GM23338 (cell line): ENCODE data around the gene GAD1.

ENCODE experiments used
- CREB1 ChIP-seq: fragments of 250-450 bp; sonication (Bioruptor Pico); IDR thresholded peaks from 2 replicates; pipeline ENCODE4 v1.5.0; 2020; ENCODE audit warnings: low read depth, mild to moderate bottlenecking, moderate library complexity
- ETS1 ChIP-seq: IDR thresholded peaks from 2 replicates; pipeline ENCODE4 v1.6.1; 2016; ENCODE audit warnings: antibody characterized with exemption
- EZH2 ChIP-seq: fragments of 200-600 bp; sonication (generic); IDR thresholded peaks from one replicate; pipeline ENCODE4 v1.8.0; 2017; ENCODE audit warnings: antibody characterized with exemption, mild to moderate bottlenecking, low read depth; ENCODE audit not compliant: unreplicated experiment
- EZH2phosphoT487 ChIP-seq: fragments of 200-600 bp; sonication (generic); IDR thresholded peaks from one replicate; pipeline ENCODE4 v1.8.1; 2018; ENCODE audit warnings: antibody characterized with exemption; ENCODE audit not compliant: unreplicated experiment
- JUNB ChIP-seq: IDR thresholded peaks from one replicate; pipeline ENCODE4 v1.6.1; 2016; ENCODE audit warnings: antibody characterized with exemption; ENCODE audit not compliant: unreplicated experiment
- NANOG ChIP-seq: IDR thresholded peaks from 2 replicates; pipeline ENCODE4 v1.6.1; 2016; ENCODE audit warnings: antibody characterized with exemption, borderline replicate concordance
- POLR2AphosphoS5 ChIP-seq: IDR thresholded peaks from 2 replicates; pipeline ENCODE4 v1.6.1; 2016; ENCODE audit warnings: antibody characterized with exemption, low read depth
- TF ChIP-seq, protein P1 (sequence below), 2 experiments: fragments of 200-600 bp in 1 of 2; sonication (generic) in 1 of 2; conservative IDR thresholded peaks; 2 replicates each; pipeline versions ENCODE4 v1.5.1 to v1.6.1; 2016 to 2017; ENCODE audit warnings: antibody characterized with exemption in 2 of 2, low read depth in 2 of 2, mild to moderate bottlenecking in 2 of 2, moderate library complexity in 1 of 2
- TF ChIP-seq, protein P2 (sequence below): IDR thresholded peaks from one replicate; pipeline ENCODE4 v1.6.1; 2018; ENCODE audit warnings: antibody characterized with exemption; ENCODE audit not compliant: unreplicated experiment

- TF ChIP-seq, protein P1, sequence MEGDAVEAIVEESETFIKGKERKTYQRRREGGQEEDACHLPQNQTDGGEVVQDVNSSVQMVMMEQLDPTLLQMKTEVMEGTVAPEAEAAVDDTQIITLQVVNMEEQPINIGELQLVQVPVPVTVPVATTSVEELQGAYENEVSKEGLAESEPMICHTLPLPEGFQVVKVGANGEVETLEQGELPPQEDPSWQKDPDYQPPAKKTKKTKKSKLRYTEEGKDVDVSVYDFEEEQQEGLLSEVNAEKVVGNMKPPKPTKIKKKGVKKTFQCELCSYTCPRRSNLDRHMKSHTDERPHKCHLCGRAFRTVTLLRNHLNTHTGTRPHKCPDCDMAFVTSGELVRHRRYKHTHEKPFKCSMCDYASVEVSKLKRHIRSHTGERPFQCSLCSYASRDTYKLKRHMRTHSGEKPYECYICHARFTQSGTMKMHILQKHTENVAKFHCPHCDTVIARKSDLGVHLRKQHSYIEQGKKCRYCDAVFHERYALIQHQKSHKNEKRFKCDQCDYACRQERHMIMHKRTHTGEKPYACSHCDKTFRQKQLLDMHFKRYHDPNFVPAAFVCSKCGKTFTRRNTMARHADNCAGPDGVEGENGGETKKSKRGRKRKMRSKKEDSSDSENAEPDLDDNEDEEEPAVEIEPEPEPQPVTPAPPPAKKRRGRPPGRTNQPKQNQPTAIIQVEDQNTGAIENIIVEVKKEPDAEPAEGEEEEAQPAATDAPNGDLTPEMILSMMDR (conservative IDR thresholded peaks at IDR 0.05; ENCODE audit: low read depth in 2 of 2), result no peak
- TF ChIP-seq EZH2 (no peak), CREB1 (CRISPR knock-in tag) (no peak), EZH2phosphoT487 (no peak), NANOG (no peak), POLR2AphosphoS5 (no peak), JUNB (no peak), ETS1 (no peak)
- TF ChIP-seq, protein P2, sequence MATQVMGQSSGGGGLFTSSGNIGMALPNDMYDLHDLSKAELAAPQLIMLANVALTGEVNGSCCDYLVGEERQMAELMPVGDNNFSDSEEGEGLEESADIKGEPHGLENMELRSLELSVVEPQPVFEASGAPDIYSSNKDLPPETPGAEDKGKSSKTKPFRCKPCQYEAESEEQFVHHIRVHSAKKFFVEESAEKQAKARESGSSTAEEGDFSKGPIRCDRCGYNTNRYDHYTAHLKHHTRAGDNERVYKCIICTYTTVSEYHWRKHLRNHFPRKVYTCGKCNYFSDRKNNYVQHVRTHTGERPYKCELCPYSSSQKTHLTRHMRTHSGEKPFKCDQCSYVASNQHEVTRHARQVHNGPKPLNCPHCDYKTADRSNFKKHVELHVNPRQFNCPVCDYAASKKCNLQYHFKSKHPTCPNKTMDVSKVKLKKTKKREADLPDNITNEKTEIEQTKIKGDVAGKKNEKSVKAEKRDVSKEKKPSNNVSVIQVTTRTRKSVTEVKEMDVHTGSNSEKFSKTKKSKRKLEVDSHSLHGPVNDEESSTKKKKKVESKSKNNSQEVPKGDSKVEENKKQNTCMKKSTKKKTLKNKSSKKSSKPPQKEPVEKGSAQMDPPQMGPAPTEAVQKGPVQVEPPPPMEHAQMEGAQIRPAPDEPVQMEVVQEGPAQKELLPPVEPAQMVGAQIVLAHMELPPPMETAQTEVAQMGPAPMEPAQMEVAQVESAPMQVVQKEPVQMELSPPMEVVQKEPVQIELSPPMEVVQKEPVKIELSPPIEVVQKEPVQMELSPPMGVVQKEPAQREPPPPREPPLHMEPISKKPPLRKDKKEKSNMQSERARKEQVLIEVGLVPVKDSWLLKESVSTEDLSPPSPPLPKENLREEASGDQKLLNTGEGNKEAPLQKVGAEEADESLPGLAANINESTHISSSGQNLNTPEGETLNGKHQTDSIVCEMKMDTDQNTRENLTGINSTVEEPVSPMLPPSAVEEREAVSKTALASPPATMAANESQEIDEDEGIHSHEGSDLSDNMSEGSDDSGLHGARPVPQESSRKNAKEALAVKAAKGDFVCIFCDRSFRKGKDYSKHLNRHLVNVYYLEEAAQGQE, result no peak
Measured at GRCh38 chr2:170831115-170831514, 14.4 kb downstream of the GAD1 start.
